ENCODE measurements around the gene LRRC71. TPM values are rescaled to one million over a fixed set of nuclear protein-coding genes. Genes with fewer than 3 reads are reported as not detected.

The LRRC71 gene
- total RNA-seq, 2 experiments from 2014 or later = not detected

DNA sequence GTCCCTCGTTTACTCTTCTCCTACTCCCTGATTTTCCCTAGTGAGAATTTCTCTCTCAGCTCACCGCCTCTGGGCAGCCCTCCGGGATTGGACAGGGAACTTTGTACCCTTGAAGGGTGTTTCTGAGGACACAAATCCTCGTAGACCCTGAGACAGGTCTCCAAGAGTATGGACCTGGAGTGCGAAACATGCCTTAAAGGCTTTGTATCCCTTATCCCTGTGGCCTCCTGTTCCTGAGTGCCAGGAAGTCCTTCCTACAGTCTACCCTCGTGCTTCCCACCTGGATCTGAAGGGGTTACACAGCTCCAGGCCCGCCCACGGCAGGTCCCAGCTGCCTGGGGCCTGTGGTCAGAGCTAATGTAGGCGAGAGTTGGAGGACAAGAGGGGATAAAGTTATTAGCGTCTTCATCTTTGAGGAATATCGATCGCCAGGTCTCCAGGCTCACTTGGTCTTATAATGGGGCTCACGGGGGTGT is 34.5 kb upstream of the LRRC71 start:
- ATAC-seq (ENCODE audit: poor library complexity) (no peak), DNase-seq (no peak)
- Mint-ChIP-seq H3K27ac (no peak overlapping the region), H3K36me3 (ENCODE audit: low read depth) (no peaks in the 10 kb centered on the region), H3K27me3 (peaks cover 72% of the 10 kb centered on the region), H3K4me3 (no peak overlapping the region), H3K9me3 (no peaks in the 10 kb centered on the region), H3K4me1 (ENCODE audit: low read depth) (no peaks in the 10 kb centered on the region)
- ChIA-PET POLR2A (no interaction called here), CTCF (interaction anchor here (0.9 kb wide), 1 partner anchor 89 kb away, joined by 3 read pairs; no protein-coding TSS in a partner anchor)
- TF ChIP-seq, protein P1, sequence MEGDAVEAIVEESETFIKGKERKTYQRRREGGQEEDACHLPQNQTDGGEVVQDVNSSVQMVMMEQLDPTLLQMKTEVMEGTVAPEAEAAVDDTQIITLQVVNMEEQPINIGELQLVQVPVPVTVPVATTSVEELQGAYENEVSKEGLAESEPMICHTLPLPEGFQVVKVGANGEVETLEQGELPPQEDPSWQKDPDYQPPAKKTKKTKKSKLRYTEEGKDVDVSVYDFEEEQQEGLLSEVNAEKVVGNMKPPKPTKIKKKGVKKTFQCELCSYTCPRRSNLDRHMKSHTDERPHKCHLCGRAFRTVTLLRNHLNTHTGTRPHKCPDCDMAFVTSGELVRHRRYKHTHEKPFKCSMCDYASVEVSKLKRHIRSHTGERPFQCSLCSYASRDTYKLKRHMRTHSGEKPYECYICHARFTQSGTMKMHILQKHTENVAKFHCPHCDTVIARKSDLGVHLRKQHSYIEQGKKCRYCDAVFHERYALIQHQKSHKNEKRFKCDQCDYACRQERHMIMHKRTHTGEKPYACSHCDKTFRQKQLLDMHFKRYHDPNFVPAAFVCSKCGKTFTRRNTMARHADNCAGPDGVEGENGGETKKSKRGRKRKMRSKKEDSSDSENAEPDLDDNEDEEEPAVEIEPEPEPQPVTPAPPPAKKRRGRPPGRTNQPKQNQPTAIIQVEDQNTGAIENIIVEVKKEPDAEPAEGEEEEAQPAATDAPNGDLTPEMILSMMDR (IDR thresholded peaks at IDR 0.05) = no peak
- H3K4me3 ChIP-seq (ENCODE audit: low read length) = no peak overlapping the region
- H3K4me1 ChIP-seq (ENCODE audit: insufficient read depth, low read length) = peaks cover 4% of the 10 kb centered on the region
- no peaks in the 10 kb centered on the region for H3K36me3 ChIP-seq (ENCODE audit: insufficient read depth, low read length)
- H3K9me3 ChIP-seq (ENCODE audit: control insufficient read depth in 1 of 2, insufficient read depth in 1 of 2, low read length in 2 of 2) = no peaks in the 10 kb centered on the region
- no peak overlapping the region for H3K27ac ChIP-seq (ENCODE audit: low read depth in 1 of 2, low read length in 2 of 2)
- H3K27me3 ChIP-seq (ENCODE audit: control insufficient read depth in 1 of 2, insufficient read depth in 2 of 2, low read length in 2 of 2) = peaks cover 27 to 28% of the 10 kb centered on the region in 2 experiments
- intact Hi-C loops (cut with DNase I, micrococcal nuclease) = no loop called here

- DNase-seq = no peak
- Mint-ChIP-seq H3K4me3 (no peak overlapping the region), H3K9me3 (no peaks in the 10 kb centered on the region), H3K27ac (no peak overlapping the region), H3K36me3 (ENCODE audit: low read depth) (no peaks in the 10 kb centered on the region), H3K4me1 (ENCODE audit: low read depth) (peaks cover under 1% of the 10 kb centered on the region), H3K27me3 (peaks cover 75% of the 10 kb centered on the region)
- TF ChIP-seq, protein P1 (IDR thresholded peaks at IDR 0.05) = no peak
- ChIA-PET POLR2A (no interaction called here), CTCF (interaction anchor here (1.0 kb wide), 1 partner anchor 27 kb away, joined by 3 read pairs; no protein-coding TSS in a partner anchor)
- Histone ChIP-seq H3K9me3 (ENCODE audit: control insufficient read depth in 1 of 2, insufficient read depth in 1 of 2, low read length in 2 of 2) (no peaks in the 10 kb centered on the region), H3K4me3 (ENCODE audit: low read length) (no peak overlapping the region), H3K36me3 (ENCODE audit: insufficient read depth, low read length) (no peaks in the 10 kb centered on the region), H3K4me1 (ENCODE audit: insufficient read depth, low read length) (peaks cover 6% of the 10 kb centered on the region), H3K27ac (ENCODE audit: low read depth in 1 of 2, low read length in 2 of 2) (no peak overlapping the region), H3K27me3 (ENCODE audit: control insufficient read depth in 1 of 2, insufficient read depth in 2 of 2, low read length in 2 of 2) (peaks cover 29 to 36% of the 10 kb centered on the region in 2 experiments)
- ATAC-seq (ENCODE audit: poor library complexity) = no peak
- intact Hi-C loops (cut with DNase I, micrococcal nuclease) = no loop called here
Measured at GRCh38 chr1:156886583-156887281, 33.7 kb upstream of the LRRC71 start.

DNA sequence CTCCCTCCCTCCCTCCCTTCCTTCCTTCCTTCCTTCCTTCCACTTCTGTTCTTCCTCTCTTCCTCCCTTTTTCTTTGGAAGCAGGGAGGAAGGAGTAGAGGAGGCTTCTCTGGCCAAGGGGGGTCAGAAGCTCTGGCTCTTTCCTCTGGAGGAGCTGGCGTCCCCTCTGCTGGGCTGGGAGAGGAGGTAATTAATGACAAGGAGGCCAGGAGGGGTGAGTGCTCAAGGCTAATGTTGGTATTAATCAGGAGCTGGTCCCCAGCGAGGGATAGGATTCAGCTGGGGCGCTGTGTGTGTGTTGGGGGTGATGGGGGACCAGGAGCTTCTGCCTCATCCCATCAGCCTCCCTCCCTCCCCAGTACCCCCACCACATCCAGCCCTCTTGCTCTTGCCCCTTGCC is 33.1 kb upstream of the LRRC71 start:
- Mint-ChIP-seq H3K27me3 (peaks cover 75% of the 10 kb centered on the region), H3K27ac (no peak overlapping the region), H3K36me3 (ENCODE audit: low read depth) (no peaks in the 10 kb centered on the region), H3K4me1 (ENCODE audit: low read depth) (peaks cover 7% of the 10 kb centered on the region), H3K4me3 (no peak overlapping the region), H3K9me3 (no peaks in the 10 kb centered on the region)
- no peak overlapping the region for H3K4me3 ChIP-seq (ENCODE audit: low read length)
- no peaks in the 10 kb centered on the region for H3K9me3 ChIP-seq (ENCODE audit: control insufficient read depth in 1 of 2, insufficient read depth in 1 of 2, low read length in 2 of 2)
- ATAC-seq (ENCODE audit: poor library complexity) (no peak), DNase-seq (no peak)
- peaks cover 33 to 37% of the 10 kb centered on the region in 2 experiments for H3K27me3 ChIP-seq (ENCODE audit: control insufficient read depth in 1 of 2, insufficient read depth in 2 of 2, low read length in 2 of 2)
- CTCF ChIA-PET = interaction anchor here (1.0 kb wide), 1 partner anchor 27 kb away, joined by 3 read pairs; no protein-coding TSS in a partner anchor
- POLR2A ChIA-PET = no interaction called here
- no peak overlapping the region for H3K27ac ChIP-seq (ENCODE audit: low read depth in 1 of 2, low read length in 2 of 2)
- no peaks in the 10 kb centered on the region for H3K36me3 ChIP-seq (ENCODE audit: insufficient read depth, low read length)
- intact Hi-C loops (cut with DNase I, micrococcal nuclease) = no loop called here
- TF ChIP-seq, protein P1 (IDR thresholded peaks at IDR 0.05) = no peak
- peaks cover 12% of the 10 kb centered on the region for H3K4me1 ChIP-seq (ENCODE audit: insufficient read depth, low read length)
